ENCODE data around the gene AWAT2. TPM values are rescaled to one million over a fixed set of nuclear protein-coding genes. Genes with fewer than 3 reads are reported as not detected.

The AWAT2 gene
- total and polyA plus RNA-seq, 3 donors from 2014 or later = 0.31 to 3.9 (median 0.44) TPM

DNA sequence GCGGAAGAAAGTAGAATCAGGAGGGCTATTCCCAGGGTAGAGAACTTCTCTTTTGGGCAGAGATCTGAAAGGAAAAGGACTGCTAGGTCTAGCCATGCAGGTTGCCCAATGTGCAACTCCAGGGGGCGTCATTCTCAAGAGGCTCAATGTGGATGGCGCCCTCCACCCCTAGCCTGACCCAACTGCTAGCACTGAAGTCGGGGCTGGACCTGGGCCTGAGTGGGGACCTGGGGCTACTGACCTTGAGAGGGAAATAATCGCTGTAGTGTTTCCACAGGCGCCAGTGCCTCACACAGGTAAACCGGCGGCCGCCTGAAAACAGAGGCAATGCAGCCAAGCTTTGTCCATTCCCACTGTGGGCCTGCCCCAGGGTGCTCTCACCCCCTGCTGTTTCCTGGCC is 6.1 kb downstream of the AWAT2 start:
- H3K4me3 ChIP-seq = no peak overlapping the region
- 94 to 100% methylated on average over 1 to 2 of the region's 9 CpGs for WGBS, 2 donors
- H3K27me3 ChIP-seq = no peaks in the 10 kb centered on the region
- H3K4me1 ChIP-seq = no peaks in the 10 kb centered on the region
- no peak for DNase-seq
- intact Hi-C loops (cut with DNase I; ENCODE audit: low total_unique reads) = no loop called here
- H3K36me3 ChIP-seq (ENCODE audit: low read depth, missing control alignments) = no peaks in the 10 kb centered on the region
- no peak overlapping the region for H3K27ac ChIP-seq
- no peaks in the 10 kb centered on the region for H3K9me3 ChIP-seq
- TF ChIP-seq POLR2A (IDR thresholded peaks at IDR 0.05) (no peak), CTCF (IDR thresholded peaks at IDR 0.05) (no peak)

- no peak for DNase-seq
These were observed 7.1 kb downstream of the AWAT2 start for GRCh38 chrX:70042399-70043371.

DNA sequence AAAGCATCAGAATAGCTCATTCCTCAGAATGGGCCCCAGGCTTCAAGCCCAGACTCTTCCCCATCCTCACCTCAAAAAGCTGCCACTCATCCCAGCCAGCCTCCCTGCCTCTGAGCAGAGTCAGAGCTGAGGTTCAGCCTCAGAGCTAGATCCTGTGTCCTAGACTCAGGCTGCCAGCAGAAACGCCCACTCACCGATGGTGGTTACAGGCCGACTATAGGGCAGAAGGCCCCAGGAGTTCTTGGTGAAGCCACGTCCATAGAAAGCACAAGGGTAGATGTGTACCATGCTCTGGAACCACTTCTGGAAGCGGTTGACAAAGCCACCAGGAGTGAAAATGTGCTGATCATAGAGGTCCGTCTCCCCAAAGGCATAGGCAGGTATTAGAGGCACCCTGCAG is 7.7 kb downstream of the AWAT2 start:
- intact Hi-C loops (cut with DNase I; ENCODE audit: low total_unique reads) = no loop called here

More at GRCh38 chrX:70042399-70043371, 7.1 kb downstream of the AWAT2 start:
- H3K4me3 ChIP-seq = no peak overlapping the region
- intact Hi-C loops (cut with DNase I; ENCODE audit: low total_unique reads) = no loop called here
- H3K27me3 ChIP-seq = no peaks in the 10 kb centered on the region
- no peaks in the 10 kb centered on the region for H3K36me3 ChIP-seq (ENCODE audit: low read depth, missing control alignments)
- H3K9me3 ChIP-seq = no peaks in the 10 kb centered on the region
- no peak overlapping the region for H3K27ac ChIP-seq
- H3K4me1 ChIP-seq = no peaks in the 10 kb centered on the region
- WGBS, 2 donors = 74 to 84% methylated on average over 5 to 7 of the region's 11 CpGs
- TF ChIP-seq POLR2A (IDR thresholded peaks at IDR 0.05) (no peak), CTCF (IDR thresholded peaks at IDR 0.05) (no peak)

GRCh38 chrX:70039758-70040157 is 10.0 kb downstream of the AWAT2 start:
- no peaks in the 10 kb centered on the region for H3K9me3 ChIP-seq

More for the DNA sequence above, 7.7 kb downstream of the AWAT2 start:
- Histone ChIP-seq H3K9me3 (no peaks in the 10 kb centered on the region), H3K27me3 (no peaks in the 10 kb centered on the region), H3K36me3 (ENCODE audit: low read depth, missing control alignments) (no peaks in the 10 kb centered on the region), H3K4me1 (no peaks in the 10 kb centered on the region), H3K4me3 (no peak overlapping the region), H3K27ac (no peak overlapping the region)
- WGBS, 2 donors = 85% methylated on average over 6 of the region's 6 CpGs; no CpG with 5 or more reads in 1 of the 2 donors
- DNase-seq = no peak
- TF ChIP-seq CTCF (IDR thresholded peaks at IDR 0.05) (no peak), POLR2A (IDR thresholded peaks at IDR 0.05) (no peak)

More at GRCh38 chrX:70039758-70040157, 10.0 kb downstream of the AWAT2 start:
- no peak overlapping the region for H3K4me3 ChIP-seq
- DNase-seq = no peak
- 66 to 81% methylated on average over 2 of the region's 2 CpGs for WGBS, 2 donors
- H3K27ac ChIP-seq = no peak overlapping the region
- H3K36me3 ChIP-seq (ENCODE audit: low read depth, missing control alignments) = no peaks in the 10 kb centered on the region
- no peaks in the 10 kb centered on the region for H3K4me1 ChIP-seq
- H3K27me3 ChIP-seq = no peaks in the 10 kb centered on the region
- intact Hi-C loops (cut with DNase I; ENCODE audit: low total_unique reads) = loop anchor here (5.0 kb wide), 1 partner anchor 58 kb away; no protein-coding TSS in a partner anchor
- TF ChIP-seq POLR2A (IDR thresholded peaks at IDR 0.05) (no peak), CTCF (IDR thresholded peaks at IDR 0.05) (no peak)

Data from testis (tissue), 3 donors.